IMR-90 (cell line): ENCODE measurements around the gene MVP. TPM values are rescaled to one million over a fixed set of nuclear protein-coding genes. Genes with fewer than 3 reads are reported as not detected.

Source experiments
- ATAC-seq: fragments of 200-7000 bp; cut with Tn5 transposase; 2 replicates; pipeline ENCODE4 v1.9.1; 2020; ENCODE audit warnings: low read depth, mild to moderate bottlenecking, moderate library complexity
- BruUV-seq: library from RNA; stranded (reverse); fragments of 400-500 nt; replicated peaks from 2 replicates; lab custom pipeline; 2021; lab: Mats Ljungman, UMichigan
- CTCF ChIA-PET: fragments of 300-600 bp; formaldehyde crosslinking; extraction: SDS; loops from one replicate; lab custom pipeline; 2021; ENCODE audit warnings: antibody characterized with exemption; lab: Yijun Ruan, JAX
- POLR2A ChIA-PET: fragments of 300-600 bp; sonication (Branson Sonifier 250); formaldehyde crosslinking; loops from one replicate; lab custom pipeline; 2022; ENCODE audit warnings: antibody characterized with exemption; ENCODE audit not compliant: unreplicated experiment; lab: Charles Lee
- DNase-seq: peaks from one replicate; pipeline ENCODE4 v3.0.0; 2013
- H2AFZ ChIP-seq: replicated peaks from 2 replicates; pipeline ENCODE3; 2013; ENCODE audit warnings: low read length, mild to moderate bottlenecking; ENCODE audit not compliant: poor library complexity
- H2AK5ac ChIP-seq: 2 replicates; pipeline ENCODE4 v1.6.1; 2013; ENCODE audit warnings: low read depth, low read length, inconsistent platforms
- H2AK9ac ChIP-seq: replicated peaks from 2 replicates; pipeline ENCODE3; 2013; ENCODE audit warnings: mild to moderate bottlenecking, low read depth, low read length, moderate library complexity; ENCODE audit not compliant: poor library complexity
- H2BK120ac ChIP-seq: 2 replicates; pipeline ENCODE4 v1.6.1; 2013; ENCODE audit warnings: low read depth, low read length, inconsistent platforms
- H2BK15ac ChIP-seq: 3 replicates; pipeline ENCODE4 v1.6.1; 2013; ENCODE audit warnings: low read depth, low read length, inconsistent platforms
- H2BK20ac ChIP-seq: 2 replicates; pipeline ENCODE4 v1.6.1; 2013; ENCODE audit warnings: low read depth, mild to moderate bottlenecking, inconsistent platforms, low read length, moderate library complexity
- H2BK5ac ChIP-seq: 2 replicates; pipeline ENCODE4 v1.6.1; 2013; ENCODE audit warnings: mild to moderate bottlenecking, low read depth, low read length, inconsistent platforms; ENCODE audit not compliant: poor library complexity, severe bottlenecking
- H3K14ac ChIP-seq: replicated peaks from 2 replicates; pipeline ENCODE4 v1.6.1; 2013; ENCODE audit warnings: low read depth, low read length, inconsistent platforms
- H3K18ac ChIP-seq: 2 replicates; pipeline ENCODE4 v1.6.1; 2013; ENCODE audit warnings: low read depth, low read length, control low read depth
- H3K23ac ChIP-seq: 2 replicates; pipeline ENCODE4 v1.6.1; 2013; ENCODE audit warnings: low read depth, low read length, inconsistent platforms
- H3K27ac ChIP-seq: 2 replicates; pipeline ENCODE4 v1.5.1; 2013; ENCODE audit warnings: mild to moderate bottlenecking, control low read depth, low read length; ENCODE audit not compliant: insufficient read depth
- H3K27me3 ChIP-seq: 2 replicates; pipeline ENCODE4 v1.6.1; 2013; ENCODE audit warnings: low read length; ENCODE audit not compliant: control insufficient read depth, insufficient read depth
- H3K36me3 ChIP-seq: 2 replicates; pipeline ENCODE4 v1.6.1; 2013; ENCODE audit warnings: low read length, mixed read lengths; ENCODE audit not compliant: control insufficient read depth, insufficient read depth
- H3K4ac ChIP-seq: 2 replicates; pipeline ENCODE4 v1.6.1; 2013; ENCODE audit warnings: low read depth, low read length, inconsistent platforms
- H3K4me1 ChIP-seq: 2 replicates; pipeline ENCODE4 v1.6.1; 2013; ENCODE audit warnings: low read length, mixed read lengths; ENCODE audit not compliant: control insufficient read depth, insufficient read depth
- H3K4me2 ChIP-seq: 2 replicates; pipeline ENCODE4 v1.6.1; 2013; ENCODE audit warnings: low read depth, mild to moderate bottlenecking, control low read depth, low read length, moderate library complexity
- H3K4me3 ChIP-seq: 2 replicates; pipeline ENCODE4 v1.5.1; 2013; ENCODE audit warnings: low read depth, mild to moderate bottlenecking, control low read depth, low read length, moderate library complexity; ENCODE audit not compliant: insufficient read depth
- H3K56ac ChIP-seq: 2 replicates; pipeline ENCODE4 v1.6.1; 2013; ENCODE audit warnings: low read length, inconsistent platforms; ENCODE audit not compliant: insufficient read depth; ENCODE audit errors: extremely low read depth
- H3K79me1 ChIP-seq, 2 experiments: 2 replicates each; pipeline ENCODE4 v1.6.1; 2013; ENCODE audit warnings: low read length in 2 of 2, inconsistent platforms in 1 of 2, low read depth in 1 of 2
- H3K9ac ChIP-seq: 2 replicates; pipeline ENCODE4 v1.6.1; 2013; ENCODE audit warnings: low read depth, low read length, control low read depth
- H3K9me1 ChIP-seq: 2 replicates; pipeline ENCODE4 v1.6.1; 2013; ENCODE audit warnings: low read length, inconsistent platforms; ENCODE audit not compliant: insufficient read depth
- H3K9me3 ChIP-seq: 2 replicates; pipeline ENCODE4 v1.6.1; 2013; ENCODE audit warnings: low read length; ENCODE audit not compliant: control insufficient read depth, insufficient read depth
- H4K20me1 ChIP-seq: 2 replicates; pipeline ENCODE4 v1.6.1; 2013; ENCODE audit warnings: low read length, inconsistent platforms; ENCODE audit not compliant: insufficient read depth
- H4K5ac ChIP-seq: 2 replicates; pipeline ENCODE4 v1.6.1; 2013; ENCODE audit warnings: mild to moderate bottlenecking, low read depth, low read length, control low read depth
- H4K8ac ChIP-seq, 2 experiments: 2 replicates each; pipeline ENCODE4 v1.6.1; 2013; ENCODE audit warnings: low read depth in 2 of 2, low read length in 2 of 2, control low read depth in 1 of 2, inconsistent platforms in 1 of 2
- H4K91ac ChIP-seq: 2 replicates; pipeline ENCODE4 v1.6.1; 2013; ENCODE audit warnings: low read depth, low read length, inconsistent platforms; ENCODE audit not compliant: insufficient read depth
- CEBPB ChIP-seq: IDR thresholded peaks from 2 replicates; pipeline ENCODE4 v1.6.1; 2012; ENCODE audit warnings: low read depth, low read length, improper control_type of control experiment
- CHD1 ChIP-seq: IDR thresholded peaks from 2 replicates; pipeline ENCODE4 v1.6.1; 2012; ENCODE audit warnings: low read depth, low read length, improper control_type of control experiment
- FOS ChIP-seq: fragments of 150-350 bp; IDR thresholded peaks from 2 replicates; pipeline ENCODE4 v1.6.1; 2016; ENCODE audit warnings: low read depth, low read length
- MAFK ChIP-seq: IDR thresholded peaks from 2 replicates; pipeline ENCODE4 v1.6.1; 2012; ENCODE audit warnings: low read depth, low read length, improper control_type of control experiment
- MAZ ChIP-seq: IDR thresholded peaks from 2 replicates; pipeline ENCODE4 v1.6.1; 2012; ENCODE audit warnings: low read depth, mild to moderate bottlenecking, low read length, improper control_type of control experiment, moderate library complexity, borderline replicate concordance
- MXI1 ChIP-seq: IDR thresholded peaks from 2 replicates; pipeline ENCODE4 v1.6.1; 2012; ENCODE audit warnings: low read depth, mild to moderate bottlenecking, low read length, moderate library complexity, borderline replicate concordance
- NFE2L2 ChIP-seq: fragments of 150-350 bp; IDR thresholded peaks from 2 replicates; pipeline ENCODE4 v1.6.1; 2016; ENCODE audit warnings: low read depth, mild to moderate bottlenecking, low read length
- POLR2A ChIP-seq: IDR thresholded peaks from 2 replicates; pipeline ENCODE4 v1.6.1; 2012; ENCODE audit warnings: mild to moderate bottlenecking, low read depth, low read length
- RAD21 ChIP-seq: IDR thresholded peaks from 2 replicates; pipeline ENCODE4 v1.6.1; 2012; ENCODE audit warnings: low read length, improper control_type of control experiment
- RCOR1 ChIP-seq: IDR thresholded peaks from 2 replicates; pipeline ENCODE4 v1.6.1; 2012; ENCODE audit warnings: mild to moderate bottlenecking, low read length, improper control_type of control experiment; ENCODE audit not compliant: insufficient replicate concordance
- RFX5 ChIP-seq: IDR thresholded peaks from 2 replicates; pipeline ENCODE4 v1.8.0; 2012; ENCODE audit warnings: low read depth, mild to moderate bottlenecking, low read length, moderate library complexity
- SMC3 ChIP-seq: fragments of 150-350 bp; IDR thresholded peaks from 2 replicates; pipeline ENCODE4 v1.6.1; 2016; ENCODE audit warnings: low read depth, mild to moderate bottlenecking, antibody characterized with exemption, low read length, moderate library complexity
- USF2 ChIP-seq: fragments of 150-350 bp; IDR thresholded peaks from 2 replicates; pipeline ENCODE4 v1.6.1; 2017; ENCODE audit warnings: mild to moderate bottlenecking, antibody characterized with exemption, low read length, low read depth
- WGBS, 2 experiments: methylation state at CpG; one replicate each; pipeline versions ENCODE4 v1.1.5 to v1.1.7; 2013; ENCODE audit warnings: missing lambda C conversion rate in 2 of 2; ENCODE audit not compliant: insufficient read length in 1 of 2; ENCODE audit errors: extremely low coverage in 2 of 2; 5-methylcytosine and 5-hydroxymethylcytosine counted together
- dilution Hi-C: fragments of 300-500 bp; cut with HindIII; formaldehyde crosslinking; loops from one replicate; pipeline ENCODE4 v1.14.3; 2018; ENCODE audit warnings: low sequenced_read_pairs; ENCODE audit not compliant: unreplicated experiment
- in situ Hi-C: fragments of 300-500 bp; cut with MboI; formaldehyde crosslinking; loops from 3 replicates; pipeline ENCODE4 v1.14.3; 2019; ENCODE audit warnings: low sequenced_read_pairs, inconsistent platforms, mixed read lengths
- intact Hi-C: fragments of 100-400 bp; cut with micrococcal nuclease; formaldehyde crosslinking; loops from 2 replicates; pipeline ENCODE4 v1.10.0; 2022
- polyA plus RNA-seq, 3 experiments: library from polyadenylated mRNA; depleted of rRNA; stranded (reverse); fragments of >200 nt; gene quantifications; 2 replicates each; pipeline ENCODE4 v1.2.3, GENCODE V29; 2012; ENCODE audit warnings: low replicate concordance in 1 of 3
- total RNA-seq: library from RNA; depleted of rRNA; stranded (reverse); fragments of >200 nt; gene quantifications from 2 replicates; pipeline ENCODE4 v1.2.3, GENCODE V29; 2012
- TF ChIP-seq, protein P1 (sequence below): conservative IDR thresholded peaks from 2 replicates; pipeline ENCODE4 v1.5.1; 2012; ENCODE audit warnings: mild to moderate bottlenecking, low read depth, low read length, improper control_type of control experiment

Gene MVP
- total and polyA plus RNA-seq, 2 of the 4 experiments (the other 2 are of a cell fraction): 204 to 319 TPM

GRCh38 chr16:29843931-29844330, 23.7 kb downstream of the MVP start:
- intact Hi-C loops: no loop called here
- dilution Hi-C loops: no loop called here

More at GRCh38 chr16:29843931-29844330, 23.7 kb downstream of the MVP start:
- Histone ChIP-seq H4K8ac (no peak overlapping the region), H3K36me3 (peaks cover 76% of the 10 kb centered on the region), H3K4me2 (no peak overlapping the region), H2AK9ac (no peak overlapping the region), H3K56ac (no peak overlapping the region), H3K27me3 (no peaks in the 10 kb centered on the region), H3K27ac (no peak overlapping the region), H3K79me1 (peaks cover 0 to 32% of the 10 kb centered on the region in 2 experiments; a peak in 1 of 4 replicates), H4K5ac (no peak overlapping the region), H2AK5ac (no peak overlapping the region), H3K9me3 (no peaks in the 10 kb centered on the region), H3K4ac (no peak overlapping the region), H3K9me1 (no peaks in the 10 kb centered on the region), H3K14ac (no peak overlapping the region), H2BK5ac (no peak overlapping the region), H2BK20ac (no peak overlapping the region), H3K4me3 (no peak overlapping the region), H4K91ac (no peak overlapping the region), H3K4me1 (no peaks in the 10 kb centered on the region; the same call in 1 of the 2 replicates), H3K9ac (no peak overlapping the region), H2BK120ac (no peak overlapping the region), H3K18ac (no peak overlapping the region), H3K23ac (no peak overlapping the region), H2AFZ (no peak overlapping the region), H4K20me1 (no peaks in the 10 kb centered on the region; the same call in 1 of the 2 replicates), H2BK15ac (no peak overlapping the region)
- DNase-seq (no peak), ATAC-seq (no peak)
- ChIA-PET POLR2A (no interaction called here), CTCF (interaction anchor here (0.6 kb wide), 1 partner anchor 19 kb away, joined by 4 read pairs; no protein-coding TSS in a partner anchor)
- no CpG with 5 or more reads among the region's 8 CpGs for WGBS, 2 experiments
- TF ChIP-seq MAZ (no peak), CEBPB (no peak), RFX5 (no peak), NFE2L2 (no peak), MXI1 (no peak), SMC3 (no peak), FOS (no peak), CHD1 (no peak), USF2 (no peak), RCOR1 (no peak), MAFK (no peak), RAD21 (no peak), POLR2A (no peak)
- TF ChIP-seq, protein P1, sequence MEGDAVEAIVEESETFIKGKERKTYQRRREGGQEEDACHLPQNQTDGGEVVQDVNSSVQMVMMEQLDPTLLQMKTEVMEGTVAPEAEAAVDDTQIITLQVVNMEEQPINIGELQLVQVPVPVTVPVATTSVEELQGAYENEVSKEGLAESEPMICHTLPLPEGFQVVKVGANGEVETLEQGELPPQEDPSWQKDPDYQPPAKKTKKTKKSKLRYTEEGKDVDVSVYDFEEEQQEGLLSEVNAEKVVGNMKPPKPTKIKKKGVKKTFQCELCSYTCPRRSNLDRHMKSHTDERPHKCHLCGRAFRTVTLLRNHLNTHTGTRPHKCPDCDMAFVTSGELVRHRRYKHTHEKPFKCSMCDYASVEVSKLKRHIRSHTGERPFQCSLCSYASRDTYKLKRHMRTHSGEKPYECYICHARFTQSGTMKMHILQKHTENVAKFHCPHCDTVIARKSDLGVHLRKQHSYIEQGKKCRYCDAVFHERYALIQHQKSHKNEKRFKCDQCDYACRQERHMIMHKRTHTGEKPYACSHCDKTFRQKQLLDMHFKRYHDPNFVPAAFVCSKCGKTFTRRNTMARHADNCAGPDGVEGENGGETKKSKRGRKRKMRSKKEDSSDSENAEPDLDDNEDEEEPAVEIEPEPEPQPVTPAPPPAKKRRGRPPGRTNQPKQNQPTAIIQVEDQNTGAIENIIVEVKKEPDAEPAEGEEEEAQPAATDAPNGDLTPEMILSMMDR: no peak
- no TSS peak for BruUV-seq
- in situ Hi-C loops: no loop called here
